Adrenal gland (tissue), 5 donors: Measurements from ENCODE around the gene IMPG2.

ENCODE experiments used
- POLR2A ChIP-seq, 2 donors: fragments of 450-650 bp; IDR thresholded peaks; one replicate each; pipeline ENCODE4 v1.6.1; 2017; ENCODE audit warnings: antibody characterized with exemption in 2 of 2, mild to moderate bottlenecking in 2 of 2, moderate library complexity in 1 of 2
- TF ChIP-seq, protein P1 (sequence below), 6 experiments: fragments of 450-650 bp in 4 of 6; fragments of 200-600 bp in 2 of 6; sonication (generic) in 1 of 6; IDR thresholded peaks; 1 replicate in 5 of 6; 2 replicates in 1 of 6; pipeline versions ENCODE4 v1.5.1 to v1.8.0; 2016 to 2021; ENCODE audit warnings: antibody characterized with exemption in 6 of 6, mild to moderate bottlenecking in 2 of 6, moderate library complexity in 1 of 6
- donor health status: DM: no; HTN: no; CAD: no.

DNA sequence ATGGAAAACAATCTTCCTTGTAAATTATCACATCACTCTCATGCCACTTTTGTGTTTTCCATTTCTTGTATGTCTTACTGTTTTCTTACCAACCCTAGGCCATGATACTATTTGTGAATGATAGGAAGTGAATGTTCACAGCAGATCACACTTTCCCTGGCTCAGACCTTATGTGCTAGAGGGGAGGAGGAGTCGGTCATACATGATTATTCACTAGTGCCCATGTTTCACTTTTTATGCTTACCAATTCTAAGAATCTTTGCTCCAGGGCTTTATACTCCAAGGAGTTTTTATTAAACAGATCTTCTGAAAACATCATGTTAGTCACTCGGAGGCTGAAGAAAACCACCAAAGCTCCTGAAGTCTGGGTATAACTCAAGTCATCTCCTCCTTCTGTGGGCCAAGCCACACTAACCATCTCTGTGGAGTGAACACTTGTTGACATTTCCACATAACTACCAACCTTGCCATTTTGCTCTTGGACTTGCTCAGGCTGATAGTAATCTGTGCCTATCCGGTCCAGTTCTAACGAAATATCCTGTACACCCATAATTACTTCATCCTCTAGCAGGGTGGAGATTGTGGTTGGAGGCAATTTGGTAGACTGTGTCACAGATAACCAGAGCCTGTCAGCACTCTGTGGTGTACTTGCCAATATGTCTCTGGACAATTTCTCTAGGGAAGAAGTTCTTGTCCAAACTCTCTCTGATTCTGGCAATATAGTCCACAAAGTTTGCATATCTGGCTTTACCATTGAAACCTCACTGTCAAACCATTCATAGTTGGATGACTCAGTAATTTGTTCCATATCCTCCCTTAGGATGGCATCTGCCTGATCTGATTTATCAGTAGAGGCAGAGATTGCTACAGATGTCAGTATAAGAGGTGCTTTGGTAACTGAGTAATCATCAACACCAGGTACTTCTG lies 76.8 kb downstream of the IMPG2 start:
- no peak for TF ChIP-seq POLR2A (IDR thresholded peaks at IDR 0.05)
- TF ChIP-seq, protein P1, sequence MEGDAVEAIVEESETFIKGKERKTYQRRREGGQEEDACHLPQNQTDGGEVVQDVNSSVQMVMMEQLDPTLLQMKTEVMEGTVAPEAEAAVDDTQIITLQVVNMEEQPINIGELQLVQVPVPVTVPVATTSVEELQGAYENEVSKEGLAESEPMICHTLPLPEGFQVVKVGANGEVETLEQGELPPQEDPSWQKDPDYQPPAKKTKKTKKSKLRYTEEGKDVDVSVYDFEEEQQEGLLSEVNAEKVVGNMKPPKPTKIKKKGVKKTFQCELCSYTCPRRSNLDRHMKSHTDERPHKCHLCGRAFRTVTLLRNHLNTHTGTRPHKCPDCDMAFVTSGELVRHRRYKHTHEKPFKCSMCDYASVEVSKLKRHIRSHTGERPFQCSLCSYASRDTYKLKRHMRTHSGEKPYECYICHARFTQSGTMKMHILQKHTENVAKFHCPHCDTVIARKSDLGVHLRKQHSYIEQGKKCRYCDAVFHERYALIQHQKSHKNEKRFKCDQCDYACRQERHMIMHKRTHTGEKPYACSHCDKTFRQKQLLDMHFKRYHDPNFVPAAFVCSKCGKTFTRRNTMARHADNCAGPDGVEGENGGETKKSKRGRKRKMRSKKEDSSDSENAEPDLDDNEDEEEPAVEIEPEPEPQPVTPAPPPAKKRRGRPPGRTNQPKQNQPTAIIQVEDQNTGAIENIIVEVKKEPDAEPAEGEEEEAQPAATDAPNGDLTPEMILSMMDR (IDR thresholded peaks at IDR 0.05), result no peak
